ENCODE data around the gene TMEM151B. TPM values are rescaled to one million over a fixed set of nuclear protein-coding genes. Genes with fewer than 3 reads are reported as not detected.

The TMEM151B gene
- total RNA-seq, 1 experiment from 2014 or later: 0.04 TPM

GRCh38 chr6:44284867-44285266 is 14.6 kb downstream of the TMEM151B start:
- no peak overlapping the region for H2AFZ ChIP-seq (ENCODE audit: low read length)
- no peaks in the 10 kb centered on the region for H3K27me3 ChIP-seq (ENCODE audit: low read length)
- no peaks in the 10 kb centered on the region for H3K9me3 ChIP-seq (ENCODE audit: low read length)
- no peak overlapping the region for H3K27ac ChIP-seq (ENCODE audit: low read length)
- no peaks in the 10 kb centered on the region for H3K9me2 ChIP-seq (replicated peaks; ENCODE audit: insufficient read depth, low read length)
- no peak overlapping the region for H3K9ac ChIP-seq (ENCODE audit: low read length)
- no peaks in the 10 kb centered on the region for H3K4me1 ChIP-seq (ENCODE audit: low read length)
- DNase-seq: no peak
- H3K4me3 ChIP-seq (ENCODE audit: low read length): no peak overlapping the region
- no peaks in the 10 kb centered on the region for H3K36me3 ChIP-seq (ENCODE audit: insufficient read depth, low read length)
- no peak overlapping the region for H3K4me2 ChIP-seq (ENCODE audit: low read depth, low read length, poor library complexity, severe bottlenecking)
- H4K20me1 ChIP-seq (ENCODE audit: insufficient read depth, low read depth, low read length): no peaks in the 10 kb centered on the region; the same call in 1 of the 2 replicates
- no peaks in the 10 kb centered on the region for H3K79me2 ChIP-seq (ENCODE audit: low read length)

- Histone ChIP-seq H3K36me3 (ENCODE audit: insufficient read depth, low read length) (no peaks in the 10 kb centered on the region), H3K9me2 (replicated peaks; ENCODE audit: insufficient read depth, low read length) (no peaks in the 10 kb centered on the region), H3K4me1 (ENCODE audit: low read length) (no peaks in the 10 kb centered on the region), H3K27me3 (ENCODE audit: low read length) (no peaks in the 10 kb centered on the region), H3K9me3 (ENCODE audit: low read length) (no peaks in the 10 kb centered on the region), H2AFZ (ENCODE audit: low read length) (no peak overlapping the region), H3K4me2 (ENCODE audit: low read depth, low read length, poor library complexity, severe bottlenecking) (no peak overlapping the region), H3K9ac (ENCODE audit: low read length) (no peak overlapping the region), H3K27ac (ENCODE audit: low read length) (no peak overlapping the region), H3K79me2 (ENCODE audit: low read length) (no peaks in the 10 kb centered on the region), H3K4me3 (ENCODE audit: low read length) (no peak overlapping the region), H4K20me1 (ENCODE audit: insufficient read depth, low read depth, low read length) (no peaks in the 10 kb centered on the region; the same call in 1 of the 2 replicates)
- DNase-seq: peak; percentile 69
These were observed 15.5 kb downstream of the TMEM151B start for GRCh38 chr6:44285552-44286284.

GRCh38 chr6:44286285-44286565 is 16.0 kb downstream of the TMEM151B start:
- no peaks in the 10 kb centered on the region for H3K27me3 ChIP-seq (ENCODE audit: low read length)
- no peak for DNase-seq
- no peaks in the 10 kb centered on the region; the same call in 1 of the 2 replicates for H4K20me1 ChIP-seq (ENCODE audit: insufficient read depth, low read depth, low read length)
- no peaks in the 10 kb centered on the region for H3K36me3 ChIP-seq (ENCODE audit: insufficient read depth, low read length)
- H3K4me1 ChIP-seq (ENCODE audit: low read length): no peaks in the 10 kb centered on the region
- no peaks in the 10 kb centered on the region for H3K79me2 ChIP-seq (ENCODE audit: low read length)
- H3K9ac ChIP-seq (ENCODE audit: low read length): no peak overlapping the region
- H2AFZ ChIP-seq (ENCODE audit: low read length): no peak overlapping the region
- no peak overlapping the region for H3K4me3 ChIP-seq (ENCODE audit: low read length)
- no peaks in the 10 kb centered on the region for H3K9me2 ChIP-seq (replicated peaks; ENCODE audit: insufficient read depth, low read length)
- H3K27ac ChIP-seq (ENCODE audit: low read length): no peak overlapping the region
- no peaks in the 10 kb centered on the region for H3K9me3 ChIP-seq (ENCODE audit: low read length)
- H3K4me2 ChIP-seq (ENCODE audit: low read depth, low read length, poor library complexity, severe bottlenecking): no peak overlapping the region

GRCh38 chr6:44286747-44287146 is 16.5 kb downstream of the TMEM151B start:
- no peaks in the 10 kb centered on the region for H3K27me3 ChIP-seq (ENCODE audit: low read length)
- no peaks in the 10 kb centered on the region; the same call in 1 of the 2 replicates for H4K20me1 ChIP-seq (ENCODE audit: insufficient read depth, low read depth, low read length)
- H3K4me2 ChIP-seq (ENCODE audit: low read depth, low read length, poor library complexity, severe bottlenecking): no peak overlapping the region
- H3K36me3 ChIP-seq (ENCODE audit: insufficient read depth, low read length): no peaks in the 10 kb centered on the region
- no peak overlapping the region for H3K27ac ChIP-seq (ENCODE audit: low read length)
- no peaks in the 10 kb centered on the region for H3K9me3 ChIP-seq (ENCODE audit: low read length)
- H3K4me3 ChIP-seq (ENCODE audit: low read length): no peak overlapping the region
- no peaks in the 10 kb centered on the region for H3K4me1 ChIP-seq (ENCODE audit: low read length)
- no peaks in the 10 kb centered on the region for H3K9me2 ChIP-seq (replicated peaks; ENCODE audit: insufficient read depth, low read length)
- H3K9ac ChIP-seq (ENCODE audit: low read length): no peak overlapping the region
- no peak overlapping the region for H2AFZ ChIP-seq (ENCODE audit: low read length)
- H3K79me2 ChIP-seq (ENCODE audit: low read length): no peaks in the 10 kb centered on the region
- no peak for DNase-seq

GRCh38 chr6:44289726-44290260 is 19.5 kb downstream of the TMEM151B start:
- Histone ChIP-seq H3K79me2 (ENCODE audit: low read length) (no peaks in the 10 kb centered on the region), H4K20me1 (ENCODE audit: insufficient read depth, low read depth, low read length) (no peaks in the 10 kb centered on the region), H3K4me1 (ENCODE audit: low read length) (no peaks in the 10 kb centered on the region), H3K27me3 (ENCODE audit: low read length) (no peaks in the 10 kb centered on the region), H3K27ac (ENCODE audit: low read length) (no peak overlapping the region), H2AFZ (ENCODE audit: low read length) (no peak overlapping the region), H3K9me3 (ENCODE audit: low read length) (no peaks in the 10 kb centered on the region), H3K9me2 (replicated peaks; ENCODE audit: insufficient read depth, low read length) (no peaks in the 10 kb centered on the region), H3K4me3 (ENCODE audit: low read length) (no peak overlapping the region), H3K36me3 (ENCODE audit: insufficient read depth, low read length) (no peaks in the 10 kb centered on the region), H3K4me2 (ENCODE audit: low read depth, low read length, poor library complexity, severe bottlenecking) (no peak overlapping the region), H3K9ac (ENCODE audit: low read length) (no peak overlapping the region)
- DNase-seq: no peak

- no peaks in the 10 kb centered on the region for H3K79me2 ChIP-seq (ENCODE audit: low read length)
- no peaks in the 10 kb centered on the region for H3K9me3 ChIP-seq (ENCODE audit: low read length)
- no peaks in the 10 kb centered on the region for H3K36me3 ChIP-seq (ENCODE audit: insufficient read depth, low read length)
- no peaks in the 10 kb centered on the region for H3K9me2 ChIP-seq (replicated peaks; ENCODE audit: insufficient read depth, low read length)
- no peak for DNase-seq
- no peaks in the 10 kb centered on the region for H3K27me3 ChIP-seq (ENCODE audit: low read length)
- H3K4me2 ChIP-seq (ENCODE audit: low read depth, low read length, poor library complexity, severe bottlenecking): no peak overlapping the region
- no peak overlapping the region for H2AFZ ChIP-seq (ENCODE audit: low read length)
- no peak overlapping the region for H3K9ac ChIP-seq (ENCODE audit: low read length)
- H3K4me3 ChIP-seq (ENCODE audit: low read length): no peak overlapping the region
- no peaks in the 10 kb centered on the region for H3K4me1 ChIP-seq (ENCODE audit: low read length)
- 0 out of 2 replicates have a peak, but pooled peaks cover 4% of the 10 kb centered on the region for H4K20me1 ChIP-seq (ENCODE audit: insufficient read depth, low read depth, low read length)
- no peak overlapping the region for H3K27ac ChIP-seq (ENCODE audit: low read length)
These were observed 21.6 kb downstream of the TMEM151B start for GRCh38 chr6:44291841-44292240.

GRCh38 chr6:44292661-44293365 is 22.6 kb downstream of the TMEM151B start:
- H3K27me3 ChIP-seq (ENCODE audit: low read length): no peaks in the 10 kb centered on the region

More at GRCh38 chr6:44292661-44293365, 22.6 kb downstream of the TMEM151B start:
- H3K27ac ChIP-seq (ENCODE audit: low read length): no peak overlapping the region
- no peak overlapping the region for H3K9ac ChIP-seq (ENCODE audit: low read length)
- H3K79me2 ChIP-seq (ENCODE audit: low read length): no peaks in the 10 kb centered on the region
- H4K20me1 ChIP-seq (ENCODE audit: insufficient read depth, low read depth, low read length): 0 out of 2 replicates have a peak, but pooled peaks cover 4% of the 10 kb centered on the region
- DNase-seq: no peak
- no peak overlapping the region for H2AFZ ChIP-seq (ENCODE audit: low read length)
- no peaks in the 10 kb centered on the region for H3K9me3 ChIP-seq (ENCODE audit: low read length)
- no peaks in the 10 kb centered on the region for H3K4me1 ChIP-seq (ENCODE audit: low read length)
- no peak overlapping the region for H3K4me3 ChIP-seq (ENCODE audit: low read length)
- H3K36me3 ChIP-seq (ENCODE audit: insufficient read depth, low read length): no peaks in the 10 kb centered on the region
- no peak overlapping the region for H3K4me2 ChIP-seq (ENCODE audit: low read depth, low read length, poor library complexity, severe bottlenecking)
- H3K9me2 ChIP-seq (replicated peaks; ENCODE audit: insufficient read depth, low read length): no peaks in the 10 kb centered on the region
